NCI-H128 (cell line): ENCODE results near the gene ACSS1.

ENCODE experiments used
- DNase-seq: peaks from one replicate; lab custom pipeline; 2025; ENCODE audit not compliant: unreplicated experiment; lab: John Stamatoyannopoulos, UW

Gene ACSS1

GRCh38 chr20:24960302-24960801, 97.6 kb downstream of the ACSS1 start:
- no peak for DNase-seq

- DNase-seq, result no peak
Observed at GRCh38 chr20:24959591-24960301, 98.2 kb downstream of the ACSS1 start.

GRCh38 chr20:24958506-24959385, 99.2 kb downstream of the ACSS1 start:
- DNase-seq, result no peak

- DNase-seq, result no peak
Observed at GRCh38 chr20:24957326-24958016, 100.5 kb downstream of the ACSS1 start.
